NCI-H2196 (cell line): ENCODE data around the gene P2RY6.

ENCODE experiments used
- DNase-seq: peaks from one replicate; lab custom pipeline; 2025; ENCODE audit not compliant: unreplicated experiment; lab: John Stamatoyannopoulos, UW

The P2RY6 gene

GRCh38 chr11:73295241-73295995, 23.3 kb downstream of the P2RY6 start:
- peak; percentile 69 for DNase-seq

GRCh38 chr11:73295996-73296318, 23.8 kb downstream of the P2RY6 start:
- no peak for DNase-seq

GRCh38 chr11:73296501-73297230, 24.5 kb downstream of the P2RY6 start:
- DNase-seq: no peak

- DNase-seq: no peak
Measured at GRCh38 chr11:73297231-73297590, 25.1 kb downstream of the P2RY6 start.

GRCh38 chr11:73297702-73298101, 25.6 kb downstream of the P2RY6 start:
- DNase-seq: no peak

GRCh38 chr11:73298233-73298632, 26.1 kb downstream of the P2RY6 start:
- no peak for DNase-seq

- DNase-seq: no peak
Measured at GRCh38 chr11:73299751-73300150, 27.6 kb downstream of the P2RY6 start.

GRCh38 chr11:73306069-73306841, 34.1 kb downstream of the P2RY6 start:
- DNase-seq: no peak

GRCh38 chr11:73306977-73307322, 34.8 kb downstream of the P2RY6 start:
- DNase-seq: no peak

- peak; percentile 97 for DNase-seq
Measured at GRCh38 chr11:73307323-73308002, 35.3 kb downstream of the P2RY6 start.

- DNase-seq: peak; percentile 69
Measured at GRCh38 chr11:73308003-73308960, 36.1 kb downstream of the P2RY6 start, which contains the start of gene ARHGEF17. Gene ARHGEF17, plus strand, starts transcription at chr11:73308276. Its CDS starts 363 bp downstream, at chr11:73308639.

GRCh38 chr11:73308961-73309919, 37.1 kb downstream of the P2RY6 start:
- DNase-seq: peak; percentile 48

- DNase-seq: no peak
Measured at GRCh38 chr11:73310076-73310475, 37.9 kb downstream of the P2RY6 start.

GRCh38 chr11:73310661-73311393, 38.7 kb downstream of the P2RY6 start:
- no peak for DNase-seq

- DNase-seq: no peak
Measured at GRCh38 chr11:73311394-73311869, 39.3 kb downstream of the P2RY6 start.

GRCh38 chr11:73312036-73312435, 39.9 kb downstream of the P2RY6 start:
- no peak for DNase-seq

- no peak for DNase-seq
Measured at GRCh38 chr11:73312851-73313327, 40.8 kb downstream of the P2RY6 start.

- no peak for DNase-seq
Measured at GRCh38 chr11:73313652-73314051, 41.5 kb downstream of the P2RY6 start.
